Forelimb muscle (tissue), 1 donor: ENCODE measurements around the gene TNFRSF18. TPM values are rescaled to one million over a fixed set of nuclear protein-coding genes. Genes with fewer than 3 reads are reported as not detected.

ENCODE experiments used
- DNase-seq: peaks from one replicate; pipeline ENCODE4 v3.0.0-alpha.2; 2013; ENCODE audit warnings: low read depth
- polyA plus RNA-seq: library from polyadenylated mRNA; unstranded; fragments of 120-200 nt; gene quantifications from one replicate; pipeline ENCODE4 v1.2.1, GENCODE V29; 2013; ENCODE audit not compliant: insufficient read length

The TNFRSF18 gene
- polyA plus RNA-seq, 1 donor: 6.1 TPM

GRCh38 chr1:1228596-1229321, 22.4 kb upstream of the TNFRSF18 start:
- no peak for DNase-seq

DNA sequence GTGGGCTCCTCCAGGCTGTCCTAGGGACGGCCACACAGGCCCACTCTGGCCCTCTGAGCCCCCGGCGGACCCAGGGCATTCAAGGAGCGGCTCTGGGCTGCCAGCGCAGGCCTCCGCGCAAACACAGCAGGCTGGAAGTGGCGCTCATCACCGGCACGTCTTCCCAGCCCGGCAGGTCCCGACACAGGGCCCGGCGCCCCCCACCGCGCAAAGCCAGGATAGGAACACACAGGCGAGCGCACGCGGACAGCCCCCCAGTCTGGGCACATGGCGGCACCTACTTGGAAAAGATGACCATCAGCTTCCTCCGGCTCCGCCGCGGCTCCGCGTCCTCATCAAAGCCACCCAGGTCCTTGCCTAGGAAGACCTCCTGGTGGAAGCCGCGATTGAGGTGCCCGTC, 21.8 kb upstream of the TNFRSF18 start:
- DNase-seq: no peak

GRCh38 chr1:1227386-1227785, 21.0 kb upstream of the TNFRSF18 start:
- DNase-seq: no peak

- DNase-seq: no peak
These were observed 20.4 kb upstream of the TNFRSF18 start for GRCh38 chr1:1226566-1227362.

- DNase-seq: no peak
These were observed 19.5 kb upstream of the TNFRSF18 start for GRCh38 chr1:1225913-1226312.

GRCh38 chr1:1225238-1225845, 18.9 kb upstream of the TNFRSF18 start:
- no peak for DNase-seq

DNA sequence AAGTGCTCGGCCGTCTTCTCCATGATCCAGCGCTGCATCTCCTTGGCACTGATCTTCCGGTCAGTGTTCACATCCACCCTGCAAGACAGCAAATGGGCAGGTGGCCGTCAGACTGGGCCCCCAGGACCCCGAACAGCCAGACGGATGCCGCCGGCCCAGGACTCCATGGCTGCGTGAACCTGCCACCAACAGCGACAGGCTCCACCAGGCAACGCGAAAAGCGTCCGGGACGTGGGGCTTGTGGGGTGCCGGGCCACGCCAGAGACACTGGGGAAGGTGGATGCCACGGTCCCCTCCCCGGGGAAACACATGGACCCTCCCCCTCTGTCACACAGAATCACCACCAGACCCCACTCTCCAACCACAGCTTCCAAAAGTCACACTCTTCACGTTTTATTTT, 17.5 kb upstream of the TNFRSF18 start:
- no peak for DNase-seq

- DNase-seq: no peak
These were observed 16.9 kb upstream of the TNFRSF18 start for GRCh38 chr1:1223321-1223720.

DNA sequence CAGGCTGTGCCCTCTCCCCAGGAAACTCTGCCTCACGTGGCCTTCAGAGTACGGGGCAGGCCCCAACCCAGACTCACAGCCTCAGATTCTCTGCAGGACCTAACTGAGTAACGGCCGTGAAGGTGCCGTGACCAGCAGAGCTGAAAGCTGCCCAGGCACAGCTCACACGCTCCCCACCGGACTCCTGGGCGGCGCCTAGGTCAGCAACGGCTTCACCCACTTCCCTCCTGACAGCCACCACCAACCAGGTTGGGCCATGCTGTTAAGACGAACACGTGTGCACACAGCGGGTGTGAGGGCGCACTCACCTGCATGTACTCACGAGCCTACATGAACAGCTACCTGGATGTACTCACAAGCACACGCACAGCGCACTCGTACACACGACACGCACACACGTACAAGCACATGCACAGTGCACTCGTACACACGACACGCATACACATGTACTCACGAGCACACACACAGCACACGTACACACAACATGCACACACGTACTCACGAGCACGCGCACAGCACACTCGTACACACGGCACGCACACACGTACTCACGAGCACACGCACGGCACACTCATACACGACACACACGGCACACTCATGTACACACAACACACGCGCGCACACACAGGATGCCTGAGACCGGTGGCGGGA, 16.3 kb upstream of the TNFRSF18 start:
- no peak for DNase-seq

- no peak for DNase-seq
These were observed 15.6 kb upstream of the TNFRSF18 start for GRCh38 chr1:1221887-1222574.

DNA sequence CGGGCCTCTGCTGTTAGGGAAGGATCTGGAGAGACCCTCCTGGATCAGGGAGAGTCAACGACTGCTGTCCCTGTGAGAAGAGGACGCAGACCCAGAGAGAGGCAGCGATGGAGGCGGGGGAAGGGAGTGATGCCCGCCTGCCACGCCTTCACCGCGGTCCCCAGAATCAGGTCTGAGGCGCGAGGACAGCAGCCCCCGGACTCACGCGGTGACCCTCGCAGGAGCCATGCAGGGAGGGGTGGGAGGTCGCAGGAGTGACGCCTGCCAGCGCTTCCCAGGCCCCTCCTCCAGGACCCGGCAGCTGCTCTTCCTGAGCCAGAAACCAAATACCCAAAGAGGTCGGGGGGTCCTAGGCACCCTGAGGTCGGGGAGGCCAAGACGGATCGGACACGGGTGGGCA, 13.8 kb upstream of the TNFRSF18 start:
- no peak for DNase-seq

DNA sequence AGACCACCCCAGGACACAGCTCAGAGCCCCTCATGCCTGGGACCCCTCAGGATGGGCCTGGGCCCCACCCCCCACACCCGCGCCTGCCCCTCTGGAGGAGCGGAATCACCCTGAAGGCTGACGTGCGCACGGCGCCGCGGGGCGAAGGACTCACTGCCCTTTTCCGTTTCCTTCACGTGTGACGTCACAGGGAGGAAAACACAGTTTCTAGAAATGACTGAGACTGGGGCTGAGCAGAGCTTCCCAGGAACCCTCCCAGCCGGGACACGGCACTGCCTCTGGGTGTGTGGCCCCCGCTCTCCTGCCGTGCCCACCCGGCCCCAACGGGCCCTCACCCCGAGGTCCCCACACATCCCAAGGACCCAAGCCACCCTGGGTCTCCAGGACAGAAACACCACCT, 12.9 kb upstream of the TNFRSF18 start:
- DNase-seq: no peak

DNA sequence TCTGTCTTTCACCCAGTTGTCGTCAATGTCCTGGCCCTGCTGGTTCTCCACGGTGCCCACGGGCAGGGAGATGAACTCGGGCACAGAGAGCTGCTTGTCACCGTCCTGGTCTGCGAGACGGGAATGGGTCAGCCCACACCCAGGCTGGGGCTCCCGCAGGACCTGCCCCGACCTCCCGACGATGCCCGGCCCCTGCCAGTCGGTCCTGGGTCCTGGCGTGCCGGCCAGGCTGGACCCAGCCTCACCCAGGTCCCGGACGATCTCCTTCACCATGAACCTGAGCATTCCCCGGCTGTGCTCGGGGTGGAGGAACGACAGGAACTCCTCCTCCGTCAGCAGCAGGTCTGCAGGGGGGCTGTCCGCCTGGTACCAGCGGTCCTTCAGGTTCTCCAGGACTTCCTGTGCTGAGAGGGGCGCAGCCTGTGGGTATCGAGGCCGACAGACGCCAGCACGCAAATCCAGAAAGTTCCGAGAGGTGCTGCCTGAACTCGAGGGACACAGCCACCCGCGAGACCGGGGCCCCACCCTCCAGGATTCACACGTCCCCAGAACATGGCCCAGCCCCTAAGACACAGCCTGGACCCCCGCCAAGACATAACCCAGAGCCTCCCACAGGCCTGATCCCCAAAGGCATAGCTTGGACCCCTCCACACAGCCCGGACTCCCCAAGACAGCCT, 12.3 kb upstream of the TNFRSF18 start:
- DNase-seq: no peak

GRCh38 chr1:1217621-1218523, 11.5 kb upstream of the TNFRSF18 start:
- no peak for DNase-seq

- DNase-seq: no peak
These were observed 10.6 kb upstream of the TNFRSF18 start for GRCh38 chr1:1216770-1217620.

GRCh38 chr1:1215881-1216605, 9.7 kb upstream of the TNFRSF18 start:
- DNase-seq: no peak

DNA sequence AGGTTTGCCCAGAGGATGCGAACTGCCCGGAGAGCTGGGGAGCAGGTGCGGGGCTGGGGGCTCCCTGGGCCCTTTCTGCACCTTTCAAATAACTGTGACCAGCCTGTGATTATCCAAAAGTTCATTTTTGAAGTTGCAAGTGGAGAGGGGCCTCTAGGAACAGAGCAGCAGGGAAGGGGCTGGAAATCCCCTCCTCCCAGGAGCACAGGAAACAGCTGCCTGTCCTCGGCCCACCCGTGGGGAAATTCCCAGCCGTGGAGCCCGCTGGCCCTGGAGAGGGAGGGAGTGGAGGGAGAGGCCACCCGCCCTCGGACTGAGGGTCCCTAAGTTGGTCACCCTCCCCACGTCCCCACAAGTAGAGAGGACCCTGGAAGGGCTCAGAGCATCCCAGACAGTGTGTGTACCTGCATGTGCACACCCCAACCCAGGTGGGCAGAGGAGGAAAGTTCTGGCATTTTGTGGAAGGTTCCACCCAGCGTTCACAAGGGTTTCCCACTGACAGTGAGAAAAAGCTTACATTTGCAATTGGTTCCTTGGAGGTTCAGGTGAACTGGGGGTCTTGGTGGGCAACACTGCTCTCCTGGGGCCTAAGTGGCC, 8.8 kb upstream of the TNFRSF18 start:
- DNase-seq: no peak
